ENCODE data around the gene TUBB4A.

The TUBB4A gene

GRCh38 chr19:6476896-6477431 is 25.1 kb downstream of the TUBB4A start:
- no peak overlapping the region for H3K4me3 ChIP-seq (ENCODE audit: control insufficient read depth, low read depth, low read length)
- TF ChIP-seq CTCF (IDR thresholded peaks at IDR 0.05; ENCODE audit: control insufficient read depth, insufficient read depth, low read depth, low read length, missing control alignments): no peak
- no peak for DNase-seq (ENCODE audit: low read depth)

DNA sequence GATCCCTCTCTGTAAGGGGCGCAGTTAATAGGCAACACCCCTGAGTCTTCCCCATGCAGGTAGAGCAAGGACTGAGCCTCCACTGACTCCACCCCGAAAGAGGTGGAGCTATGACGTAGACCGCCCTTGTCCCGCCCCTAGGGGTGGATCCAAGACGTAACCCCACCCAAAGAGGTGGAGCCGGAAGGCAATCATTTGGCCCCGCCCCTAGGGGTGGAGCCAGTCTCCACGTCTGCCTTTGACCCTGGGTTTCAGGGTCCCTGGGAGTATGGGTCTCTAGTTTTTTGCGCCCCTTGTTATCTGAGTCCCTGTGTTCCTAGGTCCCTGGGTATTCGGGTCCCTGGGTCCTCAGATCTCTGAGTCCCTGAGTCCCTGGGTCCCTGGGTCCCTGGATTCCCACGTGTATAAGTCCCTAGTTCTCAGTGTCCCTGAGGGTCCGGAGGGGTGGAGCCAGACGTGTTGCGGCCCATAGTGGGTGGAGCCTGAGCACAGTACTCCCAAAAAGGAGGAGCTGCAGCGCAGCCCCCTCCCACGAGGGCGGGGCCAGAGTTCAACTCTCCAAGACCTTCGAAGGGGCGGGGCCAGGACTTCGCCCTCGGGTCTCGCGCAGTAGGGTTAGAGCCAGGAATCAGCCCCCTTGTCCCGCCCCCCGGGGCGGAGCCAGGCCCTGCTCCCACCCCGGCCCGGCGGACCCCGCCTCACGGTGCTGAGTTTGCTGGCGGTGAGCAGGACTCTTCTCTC is 25.8 kb downstream of the TUBB4A start:
- TF ChIP-seq CTCF (IDR thresholded peaks at IDR 0.05; ENCODE audit: control insufficient read depth, insufficient read depth, low read depth, low read length, missing control alignments): no peak

DNA sequence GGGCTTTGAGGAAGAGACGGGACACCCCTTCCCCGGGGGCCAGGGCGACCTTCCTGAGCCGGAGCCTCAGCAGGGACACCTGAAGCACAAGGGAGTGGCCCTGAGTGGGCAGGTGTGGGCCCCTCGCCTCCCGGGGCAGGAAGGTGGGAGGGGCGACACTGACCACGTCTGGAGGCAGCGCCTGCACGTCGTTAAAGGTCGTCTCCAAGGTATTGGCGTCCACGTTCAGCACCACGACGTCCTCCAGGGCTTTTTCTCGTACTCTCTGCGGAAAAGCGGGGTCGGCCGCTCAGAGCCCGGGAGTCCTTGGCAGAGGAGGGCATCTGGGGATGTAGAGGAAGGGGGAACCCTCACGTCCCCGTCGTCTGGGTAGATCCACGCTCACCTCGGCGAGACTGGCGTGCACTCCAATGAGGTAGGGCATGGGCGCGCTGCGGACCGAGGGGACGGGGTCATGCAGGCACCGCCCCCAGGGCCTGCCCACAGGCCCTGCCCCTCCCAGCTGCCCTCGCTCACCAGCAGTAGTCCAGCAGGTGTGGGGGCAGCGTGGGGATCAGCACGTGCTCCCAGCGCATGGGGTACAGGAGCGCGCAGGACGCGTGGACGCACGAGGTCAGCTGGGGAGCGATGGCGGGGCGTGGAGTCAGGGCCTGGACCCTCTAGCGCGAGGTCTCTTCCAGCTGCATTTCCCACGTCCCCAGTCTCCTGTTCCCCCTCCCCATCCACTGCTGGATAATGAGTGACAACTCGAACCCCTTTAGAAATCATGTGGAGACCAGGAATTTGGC is 26.6 kb downstream of the TUBB4A start:
- TF ChIP-seq CTCF (IDR thresholded peaks at IDR 0.05; ENCODE audit: control insufficient read depth, insufficient read depth, low read depth, low read length, missing control alignments): no peak
- no peak for DNase-seq (ENCODE audit: low read depth)
- no peak overlapping the region for H3K4me3 ChIP-seq (ENCODE audit: control insufficient read depth, low read depth, low read length)

More for the DNA sequence above, 25.8 kb downstream of the TUBB4A start:
- H3K4me3 ChIP-seq (ENCODE audit: control insufficient read depth, low read depth, low read length): no peak overlapping the region
- no peak for DNase-seq (ENCODE audit: low read depth)

GRCh38 chr19:6473647-6474046 is 28.5 kb downstream of the TUBB4A start:
- DNase-seq (ENCODE audit: low read depth): no peak
- TF ChIP-seq CTCF (IDR thresholded peaks at IDR 0.05; ENCODE audit: control insufficient read depth, insufficient read depth, low read depth, low read length, missing control alignments): no peak
- H3K4me3 ChIP-seq (ENCODE audit: control insufficient read depth, low read depth, low read length): no peak overlapping the region

DNA sequence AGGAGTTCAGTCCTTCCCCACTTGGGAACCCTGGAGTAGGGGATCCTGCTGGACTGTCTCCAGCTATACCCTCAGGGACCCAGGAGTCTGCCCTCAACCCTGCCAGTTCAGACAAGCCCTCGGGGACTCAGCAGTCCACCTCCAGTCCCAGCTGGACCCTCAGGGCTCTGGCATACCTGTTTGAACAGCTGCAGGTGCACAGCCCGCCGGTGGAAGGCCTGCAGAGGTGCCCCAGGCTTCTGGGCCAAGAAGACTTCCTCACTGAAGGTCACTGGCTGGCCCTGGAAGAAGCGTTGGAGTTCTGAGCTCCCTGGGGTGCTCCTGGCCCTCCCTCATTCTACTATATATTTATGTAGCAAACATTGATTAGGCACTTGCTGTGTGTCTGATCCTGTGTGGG is 29.4 kb downstream of the TUBB4A start:
- no peak overlapping the region for H3K4me3 ChIP-seq (ENCODE audit: control insufficient read depth, low read depth, low read length)
- no peak for TF ChIP-seq CTCF (IDR thresholded peaks at IDR 0.05; ENCODE audit: control insufficient read depth, insufficient read depth, low read depth, low read length, missing control alignments)
- no peak for DNase-seq (ENCODE audit: low read depth)

DNA sequence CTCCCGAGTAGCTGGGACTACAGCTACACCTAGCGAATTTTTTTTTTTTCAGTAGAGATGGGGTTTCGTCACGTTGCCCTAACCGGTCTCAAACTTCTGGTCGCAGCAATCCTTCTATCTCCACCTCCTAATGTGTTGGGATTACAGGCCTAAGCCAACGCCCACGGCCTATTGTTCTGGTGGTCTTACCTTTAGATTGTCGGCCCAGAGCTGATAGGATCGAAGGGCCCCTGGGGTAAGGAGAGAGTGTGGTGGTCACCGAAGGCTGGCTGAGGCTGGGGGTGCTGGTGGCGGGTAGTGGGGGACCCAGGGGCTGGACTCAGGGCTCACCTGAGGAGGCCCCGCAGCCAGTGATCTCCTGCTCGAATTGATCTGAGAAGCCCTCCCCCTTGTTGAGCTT is 31.0 kb downstream of the TUBB4A start:
- no peak for DNase-seq (ENCODE audit: low read depth)
- TF ChIP-seq CTCF (IDR thresholded peaks at IDR 0.05; ENCODE audit: control insufficient read depth, insufficient read depth, low read depth, low read length, missing control alignments): no peak
- H3K4me3 ChIP-seq (ENCODE audit: control insufficient read depth, low read depth, low read length): no peak overlapping the region
